Ascending aorta (tissue), 2 donors: ENCODE measurements around the gene ADORA1. TPM values are rescaled to one million over a fixed set of nuclear protein-coding genes. Genes with fewer than 3 reads are reported as not detected.

Source experiments
- DNase-seq, 2 donors: peaks; one replicate each; pipeline ENCODE4 v3.0.0-alpha.2; 2019; ENCODE audit warnings: low spot score in 2 of 2
- H3K27ac ChIP-seq, 2 donors: fragments of 200-600 bp; sonication (generic); one replicate each; pipeline ENCODE4 v1.5.1; 2016 to 2017; ENCODE audit warnings: mild to moderate bottlenecking in 1 of 2
- H3K27me3 ChIP-seq: fragments of 200-600 bp; sonication (generic); one replicate; pipeline ENCODE4 v1.5.1; 2017
- H3K36me3 ChIP-seq, 2 donors: fragments of 200-600 bp; sonication (generic); one replicate each; pipeline ENCODE4 v1.5.1; 2016
- H3K4me1 ChIP-seq, 2 donors: fragments of 200-600 bp; sonication (generic); one replicate each; pipeline ENCODE4 v1.5.1; 2016 to 2017; ENCODE audit warnings: mild to moderate bottlenecking in 1 of 2
- H3K4me3 ChIP-seq, 2 donors: fragments of 200-600 bp; sonication (generic); one replicate each; pipeline ENCODE4 v1.5.1; 2016 to 2017; ENCODE audit warnings: mild to moderate bottlenecking in 1 of 2
- H3K9me3 ChIP-seq, 2 donors: fragments of 200-600 bp; sonication (generic); one replicate each; pipeline ENCODE4 v1.5.1; 2016
- CTCF ChIP-seq, 3 experiments: fragments of 200-600 bp in 2 of 3; fragments of 450-650 bp in 1 of 3; sonication (generic) in 2 of 3; IDR thresholded peaks; one replicate each; pipeline ENCODE4 v1.5.1; 2016 to 2019; ENCODE audit warnings: antibody characterized with exemption in 3 of 3, mild to moderate bottlenecking in 1 of 3, moderate library complexity in 1 of 3
- intact Hi-C: fragments of 100-400 bp; cut with DNase I; formaldehyde crosslinking; loops from one replicate; pipeline ENCODE4 v1.15.1; 2023
- total RNA-seq: library from RNA; depleted of rRNA; stranded (reverse); fragments of >200 nt; gene quantifications from one replicate; pipeline ENCODE4 v1.1.0, GENCODE V29; 2016

The ADORA1 gene
- total RNA-seq, 1 donor from 2014 or later: 2.0 TPM

DNA sequence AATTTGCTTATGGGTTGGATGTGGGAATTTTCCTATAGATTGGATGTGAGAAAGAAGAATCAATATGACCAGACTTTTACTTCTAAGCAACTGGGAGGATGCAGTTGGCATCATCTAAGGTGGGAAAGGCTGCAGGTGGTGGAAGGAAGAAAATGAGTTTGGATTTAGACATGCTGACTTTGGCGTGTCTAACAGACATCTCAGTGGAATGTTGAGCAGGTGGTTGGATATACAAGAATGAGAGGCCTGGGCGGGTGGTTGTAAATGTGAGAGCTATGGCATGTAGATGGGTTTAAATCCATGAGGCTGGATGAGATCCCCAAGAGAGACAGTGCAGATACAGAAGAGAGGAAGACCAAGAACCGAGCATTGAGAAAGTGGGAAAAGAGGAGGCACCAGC is 10.5 kb downstream of the ADORA1 start:
- H3K27me3 ChIP-seq: no peaks in the 10 kb centered on the region
- no peak overlapping the region for H3K4me3 ChIP-seq
- DNase-seq: no peak
- H3K4me1 ChIP-seq: no peaks in the 10 kb centered on the region
- no peak for TF ChIP-seq CTCF (IDR thresholded peaks at IDR 0.05)
- no peak overlapping the region for H3K27ac ChIP-seq
- intact Hi-C loops: no loop called here
- no peaks in the 10 kb centered on the region for H3K9me3 ChIP-seq
- no peaks in the 10 kb centered on the region for H3K36me3 ChIP-seq

DNA sequence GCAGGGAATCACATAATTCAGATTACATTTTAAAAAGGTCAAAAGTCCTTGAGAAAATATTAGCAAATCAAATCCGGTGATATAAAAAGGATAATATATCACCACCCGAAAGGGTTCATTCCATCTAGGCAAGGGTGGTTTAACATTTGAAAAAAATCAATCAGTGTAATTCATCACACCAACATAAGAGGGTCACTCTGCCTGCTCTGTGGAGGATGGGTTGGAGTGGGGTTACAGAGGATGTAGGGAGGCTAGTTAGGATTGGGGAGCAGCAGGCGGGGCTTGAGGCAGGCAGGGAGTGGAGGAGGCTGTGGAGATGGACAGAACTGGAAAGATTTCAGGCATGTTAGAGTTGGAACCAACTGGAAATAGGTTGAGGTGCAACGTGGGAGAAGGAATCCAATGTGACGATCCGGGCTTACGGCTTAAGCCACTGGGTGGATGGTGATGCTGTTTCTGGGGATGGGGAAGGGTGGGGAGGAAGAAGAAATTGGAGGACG is 12.5 kb downstream of the ADORA1 start:
- Histone ChIP-seq H3K27me3 (no peaks in the 10 kb centered on the region), H3K27ac (no peak overlapping the region), H3K4me3 (no peak overlapping the region), H3K36me3 (no peaks in the 10 kb centered on the region), H3K4me1 (no peaks in the 10 kb centered on the region), H3K9me3 (no peaks in the 10 kb centered on the region)
- TF ChIP-seq CTCF (IDR thresholded peaks at IDR 0.05): no peak
- no peak for DNase-seq
- intact Hi-C loops: no loop called here

DNA sequence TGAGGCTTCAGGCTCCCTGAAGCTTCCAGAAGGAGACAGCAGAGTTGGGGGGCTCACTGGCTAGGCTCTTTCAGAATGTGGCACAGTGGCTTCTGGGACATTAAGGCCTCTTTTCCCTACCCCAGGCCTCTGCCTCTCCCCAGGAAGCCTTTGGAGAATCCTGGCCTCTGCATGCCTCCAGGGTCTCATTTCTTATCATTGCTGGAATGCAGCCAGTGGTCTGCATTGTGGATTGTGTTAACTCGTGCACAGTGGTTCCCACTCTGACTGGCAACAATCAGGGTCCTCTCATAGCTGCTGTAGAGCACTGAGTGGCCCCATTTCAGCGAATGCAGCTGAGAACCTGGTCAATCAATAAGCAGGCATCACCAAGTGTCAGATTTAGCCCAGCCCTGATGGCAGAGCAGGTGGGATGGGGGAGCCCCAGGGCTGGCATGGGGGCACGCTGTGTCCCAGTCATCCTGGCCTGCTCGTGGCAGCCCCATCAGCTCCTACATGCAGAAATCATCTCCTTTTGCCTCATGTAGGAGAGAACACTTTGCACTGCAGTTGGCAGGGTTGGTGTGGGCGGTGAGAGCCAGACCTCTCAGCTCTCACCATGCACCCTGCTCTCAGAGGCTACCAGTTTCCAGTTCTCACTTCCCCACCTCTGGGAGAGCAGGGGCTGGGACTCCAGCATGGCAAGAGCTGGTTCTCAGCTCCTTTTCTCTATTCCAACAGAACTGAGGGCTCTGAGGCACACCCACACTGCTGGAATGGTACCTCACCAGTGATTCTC is 13.4 kb downstream of the ADORA1 start:
- H3K4me3 ChIP-seq: no peak overlapping the region
- no peaks in the 10 kb centered on the region for H3K36me3 ChIP-seq
- intact Hi-C loops: no loop called here
- no peaks in the 10 kb centered on the region for H3K9me3 ChIP-seq
- H3K4me1 ChIP-seq: no peaks in the 10 kb centered on the region
- TF ChIP-seq CTCF (IDR thresholded peaks at IDR 0.05): no peak
- no peaks in the 10 kb centered on the region for H3K27me3 ChIP-seq
- H3K27ac ChIP-seq: no peak overlapping the region
- DNase-seq: no peak

GRCh38 chr1:203142124-203142523 is 14.6 kb downstream of the ADORA1 start:
- intact Hi-C loops: no loop called here
- Histone ChIP-seq H3K27me3 (no peaks in the 10 kb centered on the region), H3K4me3 (no peak overlapping the region), H3K9me3 (no peaks in the 10 kb centered on the region), H3K27ac (no peak overlapping the region), H3K36me3 (no peaks in the 10 kb centered on the region), H3K4me1 (no peaks in the 10 kb centered on the region)
- no peak for TF ChIP-seq CTCF (IDR thresholded peaks at IDR 0.05)
- DNase-seq: no peak

GRCh38 chr1:203142684-203143408 is 15.3 kb downstream of the ADORA1 start:
- Histone ChIP-seq H3K27me3 (no peaks in the 10 kb centered on the region), H3K27ac (no peak overlapping the region), H3K36me3 (no peaks in the 10 kb centered on the region), H3K4me3 (no peak overlapping the region), H3K4me1 (no peaks in the 10 kb centered on the region), H3K9me3 (no peaks in the 10 kb centered on the region)
- no peak for TF ChIP-seq CTCF (IDR thresholded peaks at IDR 0.05)
- DNase-seq: no peak
- intact Hi-C loops: no loop called here
